RWPE2 (cell line): Measurements from ENCODE around the gene SH3GLB2.

Experiments used
- ATAC-seq: fragments of 200-7000 bp; cut with Tn5 transposase; 3 replicates; pipeline ENCODE4 v1.9.1; 2021; ENCODE audit warnings: low read depth
- DNase-seq: peaks from one replicate; pipeline ENCODE4 v3.0.0-alpha.2; 2020; ENCODE audit warnings: low spot score
- H3K27ac ChIP-seq: fragments of 450-650 bp; 2 replicates; pipeline ENCODE4 v1.5.1; 2017; ENCODE audit warnings: mild to moderate bottlenecking; ENCODE audit not compliant: poor library complexity, severe bottlenecking
- H3K27me3 ChIP-seq: fragments of 250-450 bp; sonication (Bioruptor Pico); 2 replicates; pipeline ENCODE4 v1.5.1; 2021; ENCODE audit warnings: mild to moderate bottlenecking, moderate library complexity; ENCODE audit not compliant: insufficient read depth, poor library complexity, severe bottlenecking
- H3K36me3 ChIP-seq: fragments of 250-450 bp; sonication (Bioruptor Pico); 2 replicates; pipeline ENCODE4 v1.5.1; 2020; ENCODE audit warnings: low read depth, mild to moderate bottlenecking, moderate library complexity
- H3K4me1 ChIP-seq: fragments of 250-450 bp; sonication (Bioruptor Pico); 2 replicates; pipeline ENCODE4 v1.5.1; 2021; ENCODE audit warnings: mild to moderate bottlenecking, moderate library complexity; ENCODE audit not compliant: insufficient read depth, poor library complexity, severe bottlenecking
- H3K4me3 ChIP-seq: fragments of 250-450 bp; sonication (Bioruptor Pico); 2 replicates; pipeline ENCODE4 v1.5.1; 2021; ENCODE audit warnings: mild to moderate bottlenecking, moderate library complexity; ENCODE audit not compliant: severe bottlenecking
- H3K9me3 ChIP-seq: fragments of 250-450 bp; sonication (Bioruptor Pico); 2 replicates; pipeline ENCODE4 v1.5.1; 2021; ENCODE audit warnings: mild to moderate bottlenecking, moderate library complexity; ENCODE audit not compliant: severe bottlenecking
- CTCF ChIP-seq: fragments of 450-650 bp; IDR thresholded peaks from one replicate; pipeline ENCODE4 v1.5.1; 2017; ENCODE audit warnings: mild to moderate bottlenecking, moderate library complexity; ENCODE audit not compliant: poor library complexity, severe bottlenecking

SH3GLB2 gene

GRCh38 chr9:129069862-129070641 is 41.9 kb upstream of the SH3GLB2 start:
- Histone ChIP-seq H3K9me3 (no peaks in the 10 kb centered on the region), H3K36me3 (peaks cover 9% of the 10 kb centered on the region), H3K4me1 (no peaks in the 10 kb centered on the region), H3K4me3 (no peak overlapping the region), H3K27ac (no peak overlapping the region), H3K27me3 (no peaks in the 10 kb centered on the region)
- no peak for ATAC-seq
- no peak for TF ChIP-seq CTCF
- DNase-seq, result no peak

GRCh38 chr9:129068990-129069861 is 41.1 kb upstream of the SH3GLB2 start:
- DNase-seq, result no peak
- no peaks in the 10 kb centered on the region for H3K27me3 ChIP-seq
- H3K4me3 ChIP-seq, result no peak overlapping the region
- TF ChIP-seq CTCF, result no peak
- no peak; the same call in 2 of the 3 replicates for ATAC-seq
- peaks cover 13% of the 10 kb centered on the region for H3K36me3 ChIP-seq
- no peak overlapping the region for H3K27ac ChIP-seq
- H3K4me1 ChIP-seq, result no peaks in the 10 kb centered on the region
- no peaks in the 10 kb centered on the region for H3K9me3 ChIP-seq

- Histone ChIP-seq H3K27me3 (no peaks in the 10 kb centered on the region), H3K4me3 (no peak overlapping the region), H3K27ac (no peak overlapping the region), H3K36me3 (peaks cover 17% of the 10 kb centered on the region), H3K4me1 (no peaks in the 10 kb centered on the region), H3K9me3 (no peaks in the 10 kb centered on the region)
- no peak for TF ChIP-seq CTCF
- DNase-seq, result no peak
- no peak for ATAC-seq
Observed at GRCh38 chr9:129068110-129068509, 40.0 kb upstream of the SH3GLB2 start.

GRCh38 chr9:129064499-129064908 is 36.4 kb upstream of the SH3GLB2 start:
- Histone ChIP-seq H3K9me3 (no peaks in the 10 kb centered on the region), H3K27me3 (no peaks in the 10 kb centered on the region), H3K27ac (no peak overlapping the region), H3K4me3 (no peak overlapping the region), H3K36me3 (peaks cover 29% of the 10 kb centered on the region), H3K4me1 (no peaks in the 10 kb centered on the region)
- TF ChIP-seq CTCF, result no peak
- no peak for ATAC-seq
- DNase-seq, result no peak
